ENCODE results near the gene MACF1. TPM values are rescaled to one million over a fixed set of nuclear protein-coding genes. Genes with fewer than 3 reads are reported as not detected.

The MACF1 gene
- total RNA-seq, 1 donor, result 554 TPM

DNA sequence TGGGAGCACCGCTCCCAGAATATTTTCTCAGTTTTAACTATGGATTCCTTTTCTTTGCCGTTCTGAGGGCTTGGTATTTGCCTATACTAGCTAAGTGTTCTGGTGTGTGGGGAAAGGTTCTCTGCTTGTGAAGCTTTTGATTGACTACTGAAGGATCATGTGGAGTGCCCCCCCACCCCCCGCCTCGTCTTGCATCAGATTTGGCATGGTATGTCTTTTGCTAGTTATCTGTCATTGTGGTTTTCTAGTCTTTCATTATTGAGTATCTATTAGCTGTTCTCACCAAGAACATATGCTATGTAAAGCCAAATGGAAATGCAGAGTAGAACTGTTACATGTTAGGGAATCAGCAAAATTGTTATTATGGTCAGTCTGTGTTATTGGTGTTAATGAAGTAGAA is 58.3 kb downstream of the MACF1 start:
- no peak for DNase-seq (ENCODE audit: low read depth)
- TF ChIP-seq, protein P1, sequence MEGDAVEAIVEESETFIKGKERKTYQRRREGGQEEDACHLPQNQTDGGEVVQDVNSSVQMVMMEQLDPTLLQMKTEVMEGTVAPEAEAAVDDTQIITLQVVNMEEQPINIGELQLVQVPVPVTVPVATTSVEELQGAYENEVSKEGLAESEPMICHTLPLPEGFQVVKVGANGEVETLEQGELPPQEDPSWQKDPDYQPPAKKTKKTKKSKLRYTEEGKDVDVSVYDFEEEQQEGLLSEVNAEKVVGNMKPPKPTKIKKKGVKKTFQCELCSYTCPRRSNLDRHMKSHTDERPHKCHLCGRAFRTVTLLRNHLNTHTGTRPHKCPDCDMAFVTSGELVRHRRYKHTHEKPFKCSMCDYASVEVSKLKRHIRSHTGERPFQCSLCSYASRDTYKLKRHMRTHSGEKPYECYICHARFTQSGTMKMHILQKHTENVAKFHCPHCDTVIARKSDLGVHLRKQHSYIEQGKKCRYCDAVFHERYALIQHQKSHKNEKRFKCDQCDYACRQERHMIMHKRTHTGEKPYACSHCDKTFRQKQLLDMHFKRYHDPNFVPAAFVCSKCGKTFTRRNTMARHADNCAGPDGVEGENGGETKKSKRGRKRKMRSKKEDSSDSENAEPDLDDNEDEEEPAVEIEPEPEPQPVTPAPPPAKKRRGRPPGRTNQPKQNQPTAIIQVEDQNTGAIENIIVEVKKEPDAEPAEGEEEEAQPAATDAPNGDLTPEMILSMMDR (IDR thresholded peaks at IDR 0.05; ENCODE audit: insufficient read depth, low read depth, low read length), result no peak
- no peak overlapping the region for H3K4me3 ChIP-seq (ENCODE audit: low read depth, low read length)

DNA sequence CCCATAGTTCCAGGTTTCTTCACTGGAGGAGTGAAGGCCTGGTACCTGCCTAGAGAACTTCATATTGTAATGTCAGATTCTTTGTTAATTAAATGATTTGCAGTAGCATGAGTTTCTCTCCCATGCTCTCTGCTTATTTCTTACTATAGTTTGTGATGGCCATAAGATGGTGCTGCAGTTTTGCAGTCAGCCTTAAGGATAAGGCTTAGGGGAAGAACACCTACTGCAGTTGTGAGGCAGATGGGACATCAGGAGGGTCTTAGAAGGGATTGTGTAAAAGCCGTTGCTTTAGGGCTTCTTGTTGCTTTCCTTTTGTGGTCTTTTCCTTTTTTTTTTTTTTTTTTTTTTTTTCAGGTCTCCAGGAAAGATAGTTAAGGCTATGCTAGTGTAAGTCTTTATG is 61.8 kb downstream of the MACF1 start:
- peak; percentile 46 for DNase-seq (ENCODE audit: low read depth)
- H3K4me3 ChIP-seq (ENCODE audit: low read depth, low read length), result no peak overlapping the region

DNA sequence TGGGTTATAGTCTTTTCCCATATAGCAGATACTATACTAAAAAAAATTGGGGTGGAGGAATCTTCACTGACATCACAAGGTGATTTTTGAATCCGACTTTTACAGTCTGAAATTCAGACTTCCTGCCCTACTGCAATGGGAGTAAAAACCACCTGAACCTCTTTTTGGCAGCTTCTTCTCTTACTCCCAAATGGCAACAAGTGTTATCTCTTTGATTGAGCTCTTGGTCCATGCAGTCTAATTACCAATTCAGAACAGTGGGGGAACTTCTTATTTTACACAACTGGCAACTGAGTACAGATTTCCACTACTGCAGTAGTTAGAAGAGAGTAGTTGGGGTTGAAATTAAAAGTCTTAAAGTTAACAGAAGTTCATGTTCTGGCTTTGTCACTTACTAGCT is 62.3 kb downstream of the MACF1 start:
- TF ChIP-seq, protein P1 (IDR thresholded peaks at IDR 0.05; ENCODE audit: insufficient read depth, low read depth, low read length), result no peak
- DNase-seq (ENCODE audit: low read depth), result no peak
- no peak overlapping the region for H3K4me3 ChIP-seq (ENCODE audit: low read depth, low read length)

More for the DNA sequence above, 61.8 kb downstream of the MACF1 start:
- TF ChIP-seq, protein P1 (IDR thresholded peaks at IDR 0.05; ENCODE audit: insufficient read depth, low read depth, low read length), result peak; percentile 25

GRCh38 chr1:39268112-39268581 is 63.7 kb downstream of the MACF1 start:
- peak overlapping the region; percentile 55 for H3K4me3 ChIP-seq (ENCODE audit: low read depth, low read length)
- TF ChIP-seq, protein P1 (IDR thresholded peaks at IDR 0.05; ENCODE audit: insufficient read depth, low read depth, low read length), result no peak
- DNase-seq (ENCODE audit: low read depth), result peak; percentile 94

GRCh38 chr1:39268906-39269305 is 64.4 kb downstream of the MACF1 start:
- no peak for DNase-seq (ENCODE audit: low read depth)
- TF ChIP-seq, protein P1 (IDR thresholded peaks at IDR 0.05; ENCODE audit: insufficient read depth, low read depth, low read length), result no peak
- peak overlapping the region; percentile 55 for H3K4me3 ChIP-seq (ENCODE audit: low read depth, low read length)

- DNase-seq (ENCODE audit: low read depth), result no peak
- peak overlapping the region; percentile 55 for H3K4me3 ChIP-seq (ENCODE audit: low read depth, low read length)
- TF ChIP-seq, protein P1 (IDR thresholded peaks at IDR 0.05; ENCODE audit: insufficient read depth, low read depth, low read length), result no peak
These were observed 64.9 kb downstream of the MACF1 start for GRCh38 chr1:39269349-39269748.

DNA sequence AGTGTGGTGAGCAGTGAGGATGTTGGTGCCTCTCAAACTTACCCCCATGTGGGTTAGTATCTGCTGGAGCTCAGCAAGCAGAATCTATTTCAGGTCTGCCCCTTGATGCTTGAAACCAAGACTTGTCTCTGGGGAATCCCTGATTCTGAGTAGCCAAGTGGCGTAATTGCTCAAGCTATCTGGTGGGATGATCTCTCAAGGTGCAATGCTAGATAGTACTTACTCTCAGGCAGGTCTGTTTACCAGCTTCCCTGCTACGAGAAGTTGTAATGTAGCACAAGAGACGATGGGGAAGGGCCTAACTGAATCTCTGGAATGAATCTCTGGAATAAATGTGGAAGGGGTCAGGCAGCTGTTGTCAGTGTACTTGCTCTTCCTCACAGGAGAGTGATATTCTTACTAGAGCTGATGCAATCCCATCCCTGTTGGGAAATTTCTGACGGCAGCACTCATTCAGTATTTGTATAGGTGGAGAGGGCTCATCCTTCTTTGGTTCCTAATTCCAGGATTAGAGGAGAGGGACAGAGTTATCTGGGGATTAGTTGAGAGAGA is 65.4 kb downstream of the MACF1 start:
- H3K4me3 ChIP-seq (ENCODE audit: low read depth, low read length), result peak overlapping the region; percentile 55
- peak; percentile 98 for DNase-seq (ENCODE audit: low read depth)
- TF ChIP-seq, protein P1 (IDR thresholded peaks at IDR 0.05; ENCODE audit: insufficient read depth, low read depth, low read length), result no peak
